Measurements from ENCODE around the gene PCNX2. TPM values are rescaled to one million over a fixed set of nuclear protein-coding genes. Genes with fewer than 3 reads are reported as not detected.

The PCNX2 gene
- total and polyA plus RNA-seq, 2 donors, result 7.7 to 10.0 TPM

DNA sequence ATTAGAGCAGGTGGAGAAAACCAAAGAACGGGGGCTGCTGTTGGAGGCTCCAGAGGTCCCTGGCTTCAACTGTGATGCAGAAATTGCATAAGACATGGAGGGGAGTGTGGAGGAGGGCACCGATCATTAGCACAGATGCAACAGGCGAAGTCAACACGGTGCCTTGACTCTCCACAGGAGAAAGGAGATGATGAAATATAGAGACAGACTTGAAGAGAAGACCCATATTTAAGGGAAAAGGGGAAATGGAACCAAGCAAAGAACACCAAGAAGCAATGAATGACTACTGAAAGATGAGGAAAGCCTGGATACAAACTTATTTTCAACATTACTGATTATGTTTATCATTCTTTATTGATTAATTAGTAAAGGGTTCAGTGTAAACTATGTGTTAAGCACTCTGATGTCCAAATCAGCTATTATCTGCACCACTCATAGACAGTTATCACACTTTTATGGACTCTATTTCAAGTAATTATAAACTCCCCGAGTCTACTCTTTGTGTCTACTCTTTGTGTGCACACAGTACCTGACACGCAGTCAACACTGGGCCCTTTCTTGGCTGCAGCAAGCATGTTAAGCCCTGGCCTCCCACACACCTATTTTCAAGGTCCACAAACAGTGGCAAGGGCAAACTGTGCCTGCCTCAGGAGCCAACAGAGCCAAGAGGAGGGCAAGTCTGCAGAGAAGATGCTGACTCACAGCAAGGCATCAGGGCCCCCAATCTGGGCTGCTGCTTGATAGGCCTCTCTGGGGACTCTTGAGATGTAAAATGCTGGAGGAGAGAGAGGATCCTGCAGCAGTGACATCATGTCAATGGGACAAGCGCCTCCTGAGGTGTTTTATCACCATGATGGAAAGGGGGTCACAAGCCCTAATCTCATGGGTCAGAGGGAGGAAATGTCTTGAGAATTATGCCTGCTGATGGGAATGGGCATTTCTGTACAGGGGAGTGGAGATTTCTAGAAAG lies 17.6 kb downstream of the PCNX2 start:
- no peak for DNase-seq (ENCODE audit: low read depth in 6 of 9, low spot score in 9 of 9)
- 97% methylated on average over 7 of the region's 7 CpGs for WGBS
- H3K36me3 ChIP-seq (ENCODE audit: control insufficient read depth in 2 of 2, insufficient read depth in 2 of 2, low read length in 1 of 2), result no peaks in the 10 kb centered on the region
- H3K27ac ChIP-seq (ENCODE audit: low read depth in 1 of 2, low read length in 1 of 2), result no peak overlapping the region
- H3K4me3 ChIP-seq (ENCODE audit: low read length in 2 of 2), result no peak overlapping the region
- no peaks in the 10 kb centered on the region for H3K9me3 ChIP-seq (ENCODE audit: control insufficient read depth in 2 of 2, insufficient read depth in 1 of 2, low read length in 1 of 2)
- H3K4me1 ChIP-seq (ENCODE audit: control insufficient read depth in 2 of 2, insufficient read depth in 2 of 2, low read length in 2 of 2), result peaks cover 11 to 12% of the 10 kb centered on the region in 2 donors
- H3K27me3 ChIP-seq (ENCODE audit: control insufficient read depth in 2 of 2, insufficient read depth in 1 of 2, low read length in 1 of 2), result no peaks in the 10 kb centered on the region

DNA sequence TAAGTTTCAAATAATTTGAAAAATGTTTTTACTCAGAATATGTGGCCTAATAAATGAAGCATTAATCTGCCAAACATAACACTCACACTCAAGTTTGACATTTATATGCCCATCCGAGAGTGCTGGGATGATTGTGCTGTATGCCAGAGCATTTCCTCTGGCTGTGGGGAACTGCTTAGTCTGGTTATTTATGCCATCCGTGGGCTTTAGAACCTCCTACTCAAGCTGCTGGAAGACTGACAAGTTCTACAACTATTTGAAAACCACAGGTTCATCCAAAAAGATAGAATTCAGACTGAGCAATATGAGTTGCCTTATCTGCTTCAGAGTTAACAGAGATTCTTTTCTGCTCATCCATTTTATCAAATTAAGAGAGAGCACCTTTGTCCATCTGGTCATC lies 25.9 kb downstream of the PCNX2 start:
- H3K4me3 ChIP-seq (ENCODE audit: low read length in 2 of 2), result no peak overlapping the region
- peak in 1 of 9 donors; percentile 18 for DNase-seq (ENCODE audit: low read depth in 6 of 9, low spot score in 9 of 9)
- H3K27me3 ChIP-seq (ENCODE audit: control insufficient read depth in 2 of 2, insufficient read depth in 1 of 2, low read length in 1 of 2), result no peaks in the 10 kb centered on the region
- WGBS, result 24% methylated on average over 2 of the region's 2 CpGs
- no peak overlapping the region for H3K27ac ChIP-seq (ENCODE audit: low read depth in 1 of 2, low read length in 1 of 2)
- H3K36me3 ChIP-seq (ENCODE audit: control insufficient read depth in 2 of 2, insufficient read depth in 2 of 2, low read length in 1 of 2), result no peaks in the 10 kb centered on the region
- H3K9me3 ChIP-seq (ENCODE audit: control insufficient read depth in 2 of 2, insufficient read depth in 1 of 2, low read length in 1 of 2), result no peaks in the 10 kb centered on the region
- H3K4me1 ChIP-seq (ENCODE audit: control insufficient read depth in 2 of 2, insufficient read depth in 2 of 2, low read length in 2 of 2), result peaks cover 0 to 3% of the 10 kb centered on the region in 2 donors

DNA sequence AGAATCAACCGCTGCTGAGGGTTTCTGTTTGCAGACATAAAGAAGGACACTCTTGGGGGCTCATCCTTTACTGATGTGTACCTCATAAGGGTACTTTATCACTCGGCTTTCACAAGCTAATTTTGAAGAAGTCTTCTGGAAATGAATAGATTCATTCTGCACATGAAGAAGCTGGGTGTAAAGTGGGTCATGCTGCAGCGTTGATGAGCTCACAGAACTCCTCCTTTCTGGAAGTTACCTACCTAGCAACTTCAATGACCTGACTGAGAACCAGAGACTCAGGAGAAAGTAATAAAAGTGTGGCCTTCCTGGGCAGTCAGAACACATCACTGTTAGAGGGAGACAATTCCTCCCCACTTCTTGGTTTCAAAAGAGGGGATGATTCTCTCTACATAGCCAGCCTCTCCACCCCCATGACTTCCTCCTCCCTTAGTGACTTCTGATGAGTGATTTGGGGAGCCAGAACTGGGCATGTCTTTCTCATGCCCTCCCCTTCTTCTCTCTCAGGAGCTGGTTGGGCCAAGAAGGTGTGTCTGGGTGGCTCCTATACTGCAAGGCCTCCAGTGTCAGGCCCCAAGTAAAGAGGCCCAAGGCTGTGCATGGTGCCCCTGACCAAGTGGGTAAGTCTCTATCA lies 27.0 kb downstream of the PCNX2 start:
- no peak overlapping the region for H3K27ac ChIP-seq (ENCODE audit: low read depth in 1 of 2, low read length in 1 of 2)
- H3K9me3 ChIP-seq (ENCODE audit: control insufficient read depth in 2 of 2, insufficient read depth in 1 of 2, low read length in 1 of 2), result no peaks in the 10 kb centered on the region
- no peak overlapping the region for H3K4me3 ChIP-seq (ENCODE audit: low read length in 2 of 2)
- DNase-seq (ENCODE audit: low read depth in 6 of 9, low spot score in 9 of 9), result no peak
- H3K36me3 ChIP-seq (ENCODE audit: control insufficient read depth in 2 of 2, insufficient read depth in 2 of 2, low read length in 1 of 2), result no peaks in the 10 kb centered on the region
- no peaks in the 10 kb centered on the region for H3K27me3 ChIP-seq (ENCODE audit: control insufficient read depth in 2 of 2, insufficient read depth in 1 of 2, low read length in 1 of 2)
- peaks cover 0 to 3% of the 10 kb centered on the region in 2 donors for H3K4me1 ChIP-seq (ENCODE audit: control insufficient read depth in 2 of 2, insufficient read depth in 2 of 2, low read length in 2 of 2)
- 81% methylated on average over 3 of the region's 3 CpGs for WGBS

DNA sequence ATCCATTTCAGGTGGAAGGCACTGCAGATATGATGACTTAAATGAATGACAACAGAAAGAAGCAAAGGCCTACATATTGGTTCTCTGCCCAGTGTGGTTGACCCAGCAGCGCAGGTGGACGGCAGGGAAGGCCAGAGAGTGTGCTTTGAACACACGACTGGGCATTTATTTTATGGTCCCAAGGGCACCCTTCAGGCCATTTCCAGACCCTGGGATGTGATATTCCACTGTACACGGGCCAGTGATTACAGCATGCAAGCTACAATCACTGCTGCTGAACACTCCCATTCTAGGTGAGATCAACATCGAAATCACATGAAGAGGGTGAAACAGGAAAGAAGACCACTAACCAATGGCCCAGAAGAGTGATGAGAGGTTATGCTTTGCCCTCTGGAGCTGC lies 33.8 kb downstream of the PCNX2 start:
- H3K27me3 ChIP-seq (ENCODE audit: control insufficient read depth in 2 of 2, insufficient read depth in 1 of 2, low read length in 1 of 2), result no peaks in the 10 kb centered on the region
- H3K27ac ChIP-seq (ENCODE audit: low read depth in 1 of 2, low read length in 1 of 2), result no peak overlapping the region
- WGBS, result 97% methylated on average over 5 of the region's 5 CpGs
- no peaks in the 10 kb centered on the region for H3K4me1 ChIP-seq (ENCODE audit: control insufficient read depth in 2 of 2, insufficient read depth in 2 of 2, low read length in 2 of 2)
- no peak overlapping the region for H3K4me3 ChIP-seq (ENCODE audit: low read length in 2 of 2)
- DNase-seq (ENCODE audit: low read depth in 6 of 9, low spot score in 9 of 9), result no peak
- peaks cover 0 to 11% of the 10 kb centered on the region in 2 donors for H3K36me3 ChIP-seq (ENCODE audit: control insufficient read depth in 2 of 2, insufficient read depth in 2 of 2, low read length in 1 of 2)
- no peaks in the 10 kb centered on the region for H3K9me3 ChIP-seq (ENCODE audit: control insufficient read depth in 2 of 2, insufficient read depth in 1 of 2, low read length in 1 of 2)

DNA sequence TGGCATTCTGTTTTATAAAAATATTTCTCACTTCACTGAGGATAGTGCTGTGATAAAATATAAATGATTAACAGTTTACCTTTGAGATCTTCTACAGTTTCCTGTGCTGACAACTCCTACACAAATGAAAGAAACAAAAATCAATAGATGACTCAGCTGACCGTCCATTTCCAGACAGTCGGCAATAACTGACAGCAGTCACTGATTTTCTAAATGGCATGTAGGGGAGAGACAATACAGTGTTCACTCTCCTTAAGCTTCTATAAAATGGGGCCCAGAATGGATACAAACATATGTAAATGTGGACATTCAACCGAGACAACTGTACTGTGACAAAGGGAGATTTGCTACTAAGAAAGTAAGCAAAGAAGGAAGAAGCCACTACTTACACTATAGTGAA lies 34.3 kb downstream of the PCNX2 start:
- H3K4me1 ChIP-seq (ENCODE audit: control insufficient read depth in 2 of 2, insufficient read depth in 2 of 2, low read length in 2 of 2), result no peaks in the 10 kb centered on the region
- H3K27me3 ChIP-seq (ENCODE audit: control insufficient read depth in 2 of 2, insufficient read depth in 1 of 2, low read length in 1 of 2), result no peaks in the 10 kb centered on the region
- H3K4me3 ChIP-seq (ENCODE audit: low read length in 2 of 2), result no peak overlapping the region
- H3K27ac ChIP-seq (ENCODE audit: low read depth in 1 of 2, low read length in 1 of 2), result no peak overlapping the region
- no peak for DNase-seq (ENCODE audit: low read depth in 6 of 9, low spot score in 9 of 9)
- WGBS, result 94% methylated on average over 3 of the region's 3 CpGs
- H3K36me3 ChIP-seq (ENCODE audit: control insufficient read depth in 2 of 2, insufficient read depth in 2 of 2, low read length in 1 of 2), result peaks cover 0 to 11% of the 10 kb centered on the region in 2 donors
- H3K9me3 ChIP-seq (ENCODE audit: control insufficient read depth in 2 of 2, insufficient read depth in 1 of 2, low read length in 1 of 2), result no peaks in the 10 kb centered on the region

DNA sequence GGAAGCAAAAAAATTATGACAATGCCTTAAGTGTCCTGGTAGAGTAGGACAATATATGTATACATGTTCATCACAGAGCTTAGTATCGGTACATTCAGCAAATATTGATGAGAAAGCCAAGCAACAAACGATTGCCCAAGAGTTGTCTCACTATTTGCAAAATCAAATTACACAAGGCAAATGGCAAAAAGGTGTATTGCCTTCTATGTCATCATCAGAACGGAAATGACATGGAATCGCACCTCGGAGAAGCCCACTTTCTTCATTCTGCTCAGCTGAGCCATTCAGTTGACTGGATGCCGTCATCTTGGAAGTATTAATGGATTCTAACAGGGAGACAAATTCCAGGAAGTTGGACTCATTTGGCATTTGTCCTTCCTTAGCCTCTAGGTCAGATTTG lies 37.7 kb downstream of the PCNX2 start:
- H3K4me3 ChIP-seq (ENCODE audit: low read length in 2 of 2), result no peak overlapping the region
- no peaks in the 10 kb centered on the region for H3K4me1 ChIP-seq (ENCODE audit: control insufficient read depth in 2 of 2, insufficient read depth in 2 of 2, low read length in 2 of 2)
- WGBS, result 98% methylated on average over 6 of the region's 6 CpGs
- no peaks in the 10 kb centered on the region for H3K27me3 ChIP-seq (ENCODE audit: control insufficient read depth in 2 of 2, insufficient read depth in 1 of 2, low read length in 1 of 2)
- no peak overlapping the region for H3K27ac ChIP-seq (ENCODE audit: low read depth in 1 of 2, low read length in 1 of 2)
- H3K9me3 ChIP-seq (ENCODE audit: control insufficient read depth in 2 of 2, insufficient read depth in 1 of 2, low read length in 1 of 2), result no peaks in the 10 kb centered on the region
- H3K36me3 ChIP-seq (ENCODE audit: control insufficient read depth in 2 of 2, insufficient read depth in 2 of 2, low read length in 1 of 2), result peaks cover 0 to 11% of the 10 kb centered on the region in 2 donors
- no peak for DNase-seq (ENCODE audit: low read depth in 6 of 9, low spot score in 9 of 9)

DNA sequence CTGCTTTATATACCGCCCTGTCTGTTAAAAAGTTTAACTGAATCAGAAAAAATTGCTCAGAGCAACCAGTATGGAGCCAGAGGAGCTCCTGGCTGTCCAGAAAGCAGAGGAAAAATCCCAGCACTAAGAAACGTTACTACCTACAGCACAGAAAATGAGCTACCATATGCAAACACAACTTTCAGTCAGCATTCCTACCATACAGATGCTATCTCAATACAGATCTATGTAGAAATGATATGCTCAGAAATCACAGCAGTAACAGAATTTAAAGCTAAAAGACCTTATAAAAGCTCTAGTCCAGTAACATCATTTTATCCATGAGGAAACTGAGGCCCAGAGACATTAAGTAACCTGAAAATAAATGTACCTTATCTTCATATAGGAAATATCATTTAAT lies 38.7 kb downstream of the PCNX2 start:
- no peak for DNase-seq (ENCODE audit: low read depth in 6 of 9, low spot score in 9 of 9)
- H3K36me3 ChIP-seq (ENCODE audit: control insufficient read depth in 2 of 2, insufficient read depth in 2 of 2, low read length in 1 of 2), result peaks cover 0 to 11% of the 10 kb centered on the region in 2 donors
- H3K9me3 ChIP-seq (ENCODE audit: control insufficient read depth in 2 of 2, insufficient read depth in 1 of 2, low read length in 1 of 2), result no peaks in the 10 kb centered on the region
- no peaks in the 10 kb centered on the region for H3K27me3 ChIP-seq (ENCODE audit: control insufficient read depth in 2 of 2, insufficient read depth in 1 of 2, low read length in 1 of 2)
- H3K27ac ChIP-seq (ENCODE audit: low read depth in 1 of 2, low read length in 1 of 2), result no peak overlapping the region
- 100% methylated on average over 2 of the region's 2 CpGs for whole genome bisulfite sequencing
- H3K4me3 ChIP-seq (ENCODE audit: low read length in 2 of 2), result no peak overlapping the region
- H3K4me1 ChIP-seq (ENCODE audit: control insufficient read depth in 2 of 2, insufficient read depth in 2 of 2, low read length in 2 of 2), result no peaks in the 10 kb centered on the region

DNA sequence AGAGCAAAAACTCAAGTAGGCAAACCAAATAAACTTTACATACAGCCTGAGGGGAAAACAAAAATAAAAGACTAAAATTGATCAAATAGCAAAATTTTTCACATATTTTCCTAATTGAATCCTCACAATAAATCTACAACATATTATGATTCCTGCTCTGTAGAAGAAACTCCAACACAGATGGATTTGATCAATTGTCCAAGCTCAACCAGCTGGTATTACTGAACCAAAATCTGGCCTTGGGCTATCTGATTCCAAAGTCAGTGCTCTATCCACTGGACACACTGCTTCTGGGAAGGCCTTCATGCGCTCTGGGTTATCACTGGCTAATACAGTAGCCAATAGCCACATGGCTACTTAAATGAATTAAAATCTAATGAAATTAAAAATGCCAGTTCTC lies 39.3 kb downstream of the PCNX2 start:
- DNase-seq (ENCODE audit: low read depth in 6 of 9, low spot score in 9 of 9), result no peak
- H3K4me1 ChIP-seq (ENCODE audit: control insufficient read depth in 2 of 2, insufficient read depth in 2 of 2, low read length in 2 of 2), result no peaks in the 10 kb centered on the region
- 100% methylated on average over 1 of the region's 1 CpG for WGBS
- H3K36me3 ChIP-seq (ENCODE audit: control insufficient read depth in 2 of 2, insufficient read depth in 2 of 2, low read length in 1 of 2), result peaks cover 0 to 11% of the 10 kb centered on the region in 2 donors
- H3K27ac ChIP-seq (ENCODE audit: low read depth in 1 of 2, low read length in 1 of 2), result no peak overlapping the region
- H3K27me3 ChIP-seq (ENCODE audit: control insufficient read depth in 2 of 2, insufficient read depth in 1 of 2, low read length in 1 of 2), result no peaks in the 10 kb centered on the region
- no peak overlapping the region for H3K4me3 ChIP-seq (ENCODE audit: low read length in 2 of 2)
- H3K9me3 ChIP-seq (ENCODE audit: control insufficient read depth in 2 of 2, insufficient read depth in 1 of 2, low read length in 1 of 2), result no peaks in the 10 kb centered on the region

DNA sequence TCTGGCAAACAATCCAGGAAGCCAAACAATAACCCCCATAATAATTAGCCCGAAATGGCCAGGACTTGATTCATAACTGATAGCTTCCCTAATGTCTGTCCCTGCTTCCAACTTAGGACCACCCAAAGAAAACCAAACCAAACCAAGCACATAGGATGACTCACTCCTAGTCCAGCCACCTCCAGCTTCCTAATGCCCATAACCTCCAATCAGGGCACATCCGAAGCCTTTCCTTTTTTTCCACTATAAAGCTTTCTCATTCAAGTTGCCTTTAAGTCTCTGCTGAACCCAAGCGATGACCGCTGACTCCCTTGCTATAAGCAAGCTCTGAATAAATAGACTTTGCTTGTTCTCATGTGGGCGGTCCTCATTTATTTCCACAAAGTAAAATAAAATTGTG lies 40.4 kb downstream of the PCNX2 start:
- Histone ChIP-seq H3K9me3 (ENCODE audit: control insufficient read depth in 2 of 2, insufficient read depth in 1 of 2, low read length in 1 of 2) (no peaks in the 10 kb centered on the region), H3K36me3 (ENCODE audit: control insufficient read depth in 2 of 2, insufficient read depth in 2 of 2, low read length in 1 of 2) (peaks cover 0 to 11% of the 10 kb centered on the region in 2 donors), H3K27ac (ENCODE audit: low read depth in 1 of 2, low read length in 1 of 2) (no peak overlapping the region), H3K4me3 (ENCODE audit: low read length in 2 of 2) (no peak overlapping the region), H3K4me1 (ENCODE audit: control insufficient read depth in 2 of 2, insufficient read depth in 2 of 2, low read length in 2 of 2) (no peaks in the 10 kb centered on the region), H3K27me3 (ENCODE audit: control insufficient read depth in 2 of 2, insufficient read depth in 1 of 2, low read length in 1 of 2) (no peaks in the 10 kb centered on the region)
- DNase-seq (ENCODE audit: low read depth in 6 of 9, low spot score in 9 of 9), result no peak
- 98% methylated on average over 5 of the region's 5 CpGs for WGBS

Data from thymus (tissue), 11 donors.